B cell (primary cell): ENCODE results near the gene P3H4.

ENCODE experiments used
- CTCF ChIP-seq: fragments of 200-600 bp; IDR thresholded peaks from one replicate; pipeline ENCODE4 v1.8.0; 2022; ENCODE audit warnings: antibody characterized with exemption, mild to moderate bottlenecking
- EZH2 ChIP-seq: IDR thresholded peaks from 2 replicates; pipeline ENCODE4 v1.6.1; 2012; ENCODE audit warnings: borderline replicate concordance, low read depth, mild to moderate bottlenecking, moderate library complexity, low read length; ENCODE audit not compliant: insufficient read depth, poor library complexity, severe bottlenecking

GRCh38 chr17:41799366-41799765, 12.4 kb downstream of the P3H4 start:
- no peak for TF ChIP-seq EZH2
- TF ChIP-seq CTCF = no peak
